ENCODE data around the gene MS4A10.
A peak's percentile ranks its signal among the peaks of the same experiment; 100 is the strongest.
"Not testable (repeated sequence)": the region's sequence is repeated elsewhere in the genome, so short reads cannot be mapped to it uniquely, and the experiment has no call there.

Gene MS4A10

DNA sequence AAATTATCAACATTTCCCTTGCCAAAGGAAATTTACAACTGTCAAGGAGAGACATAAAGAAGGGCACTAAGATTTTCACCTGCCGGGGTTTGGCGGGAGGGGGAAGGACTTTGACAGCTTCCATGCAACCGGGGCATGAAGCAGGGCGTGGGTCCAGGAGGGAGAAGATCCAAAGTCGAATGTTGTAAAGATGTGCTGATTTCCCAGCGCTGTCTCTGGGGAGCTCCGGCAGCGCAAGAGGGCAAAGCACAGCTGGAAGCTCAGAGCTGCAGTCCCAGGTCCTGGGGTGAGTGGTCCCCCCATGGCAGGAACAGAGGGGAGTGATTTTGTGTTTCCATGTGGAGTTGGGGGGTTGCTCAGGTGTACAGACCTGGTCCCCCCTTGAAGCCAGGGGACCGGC, at the start of gene MS4A10:
MS4A10 (plus strand) TSS at position 198 of the 400 bp plus-strand sequence. CDS start 5,003 bp downstream, outside the sequence.
- ATAC-seq: no peak

DNA sequence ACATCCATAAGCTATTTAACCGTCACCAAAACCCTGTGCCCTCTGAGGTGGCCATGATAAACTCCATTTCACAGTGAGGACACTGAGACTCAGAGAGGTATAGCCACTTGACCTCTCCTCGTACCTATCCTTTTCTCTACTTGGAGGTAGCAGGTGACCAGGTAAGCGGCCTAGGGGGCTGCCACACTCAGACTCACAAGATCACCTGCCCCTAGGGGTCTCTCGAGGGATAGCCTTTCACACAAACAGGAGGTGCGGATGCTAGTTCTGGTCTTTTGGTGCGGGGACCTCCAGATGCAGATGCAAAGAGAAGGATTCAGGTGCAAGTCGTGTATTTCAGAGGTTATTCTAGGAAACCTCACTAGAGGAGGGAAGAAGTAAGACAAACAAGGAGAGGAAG, 46.0 kb upstream of the MS4A10 start:
- no peak for ATAC-seq

DNA sequence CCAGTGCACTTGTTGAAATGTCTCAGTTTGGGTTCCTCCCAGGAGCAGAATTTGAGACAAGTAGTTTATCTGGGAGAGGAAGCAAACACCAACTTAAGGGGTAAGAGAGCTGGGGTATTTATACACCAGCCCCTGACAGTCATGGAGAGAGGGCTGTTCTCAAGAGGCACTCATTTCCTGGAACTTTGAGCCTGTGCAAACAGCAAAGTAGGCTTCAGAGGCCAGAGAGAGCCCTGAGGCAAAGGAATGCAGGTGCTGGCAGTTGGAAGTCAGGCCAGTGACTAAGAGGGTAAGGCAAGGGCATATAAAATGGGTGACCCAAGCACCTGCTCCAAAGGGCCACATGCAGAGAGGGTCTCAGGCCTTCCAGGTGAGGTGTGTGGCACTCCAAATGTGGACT, 44.6 kb upstream of the MS4A10 start:
- no peak for ATAC-seq

GRCh38 chr11:60741421-60741820, 43.7 kb upstream of the MS4A10 start:
- no peak for ATAC-seq

- ATAC-seq: no peak
Observed at GRCh38 chr11:60743058-60743457, 42.1 kb upstream of the MS4A10 start.

GRCh38 chr11:60744114-60744513, 41.0 kb upstream of the MS4A10 start:
- ATAC-seq: no peak

DNA sequence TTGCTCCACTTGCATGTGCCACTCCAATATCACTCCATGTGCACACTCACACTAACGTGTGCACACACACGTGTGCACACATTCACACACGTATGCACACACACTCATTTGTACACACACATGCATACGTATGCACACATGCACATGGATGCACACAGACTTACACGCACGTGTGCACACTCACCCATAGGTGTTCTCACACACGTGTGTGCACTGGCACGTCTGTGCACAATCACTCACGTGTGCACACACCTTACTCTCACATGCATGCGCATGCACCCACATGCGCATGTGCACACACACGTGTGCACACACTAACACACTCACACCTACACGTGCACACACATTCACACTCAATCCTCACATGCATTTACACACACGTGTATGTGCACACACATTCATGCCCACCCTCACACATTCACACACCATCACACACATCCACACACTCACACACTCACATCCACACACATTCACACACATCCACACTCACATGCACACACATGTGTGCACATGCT, 37.7 kb upstream of the MS4A10 start:
- ATAC-seq: no peak

DNA sequence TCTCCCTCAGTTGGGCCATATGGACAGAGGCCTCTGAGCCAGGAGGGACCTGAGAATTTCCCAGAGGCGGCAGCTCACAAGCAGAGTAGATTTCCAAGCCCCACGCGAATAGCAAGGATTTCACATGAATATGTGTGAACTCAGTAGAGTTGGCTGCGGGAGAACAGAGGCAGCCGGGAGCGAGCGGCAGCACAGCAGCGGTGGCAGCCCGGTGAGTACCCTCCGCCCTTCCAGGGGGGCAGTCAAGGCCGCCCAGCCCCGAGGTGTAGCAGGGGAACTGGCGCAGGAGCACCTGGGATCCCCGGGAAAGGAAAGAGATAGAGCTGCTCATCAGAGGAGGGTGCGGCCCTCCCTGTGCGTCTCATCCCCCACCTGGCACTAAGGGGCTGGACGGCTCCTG, 36.9 kb upstream of the MS4A10 start:
- no peak for ATAC-seq

DNA sequence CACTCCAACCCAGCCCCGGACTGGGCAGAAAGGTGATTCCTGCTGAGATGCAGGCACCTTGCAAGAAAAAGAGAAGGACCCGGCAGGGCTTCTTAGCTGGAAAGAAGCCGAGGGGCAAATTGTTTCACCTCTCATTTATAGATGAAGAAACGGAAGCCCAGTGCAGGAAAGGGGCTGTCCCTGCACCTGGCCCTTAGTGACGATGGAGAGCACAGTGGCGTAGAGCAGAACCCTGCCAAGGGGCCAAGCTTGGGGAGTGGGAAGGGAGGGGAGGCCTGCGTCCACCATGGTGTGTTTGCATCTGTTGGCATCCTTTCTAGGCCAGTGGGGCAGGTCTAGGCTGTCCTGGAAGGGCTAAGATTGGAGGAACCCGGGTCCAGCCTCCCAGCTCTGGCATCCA, 36.3 kb upstream of the MS4A10 start:
- ATAC-seq: no peak

DNA sequence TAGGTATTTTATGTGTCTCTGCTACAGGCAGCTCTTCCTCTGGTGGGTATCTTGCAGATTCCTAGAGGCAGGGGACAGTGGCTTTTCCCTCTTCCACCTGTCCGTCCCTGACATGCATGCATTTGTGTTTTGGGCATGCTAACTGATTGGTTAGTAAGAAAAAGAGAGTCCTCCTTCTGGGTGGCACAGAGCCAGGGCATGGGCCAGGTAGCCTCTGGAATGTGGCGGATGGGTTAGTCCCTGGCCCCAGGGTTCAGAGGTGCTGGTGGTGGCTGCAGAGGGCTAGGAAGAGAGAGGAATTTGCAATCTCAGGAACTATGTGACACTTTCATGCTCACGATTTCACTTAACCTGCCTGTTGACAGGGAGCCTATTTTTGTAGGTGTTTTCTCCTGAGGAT, 34.2 kb upstream of the MS4A10 start:
- ATAC-seq: no peak

- no peak for ATAC-seq
Observed at GRCh38 chr11:60753309-60753708, 31.8 kb upstream of the MS4A10 start.

- no peak for ATAC-seq
Observed at GRCh38 chr11:60754887-60755286, 30.2 kb upstream of the MS4A10 start.

GRCh38 chr11:60756307-60757032, 28.7 kb upstream of the MS4A10 start, which contains the start of gene MS4A15:
MS4A15 (plus strand) TSS chr11:60756867; CDS start chr11:60763734, 6,867 bp downstream.
- ATAC-seq: no peak

- ATAC-seq: no peak
Observed at GRCh38 chr11:60757231-60757800, 27.8 kb upstream of the MS4A10 start.

- ATAC-seq: not testable (repeated sequence)
Observed at GRCh38 chr11:60758671-60759070, 26.5 kb upstream of the MS4A10 start.

DNA sequence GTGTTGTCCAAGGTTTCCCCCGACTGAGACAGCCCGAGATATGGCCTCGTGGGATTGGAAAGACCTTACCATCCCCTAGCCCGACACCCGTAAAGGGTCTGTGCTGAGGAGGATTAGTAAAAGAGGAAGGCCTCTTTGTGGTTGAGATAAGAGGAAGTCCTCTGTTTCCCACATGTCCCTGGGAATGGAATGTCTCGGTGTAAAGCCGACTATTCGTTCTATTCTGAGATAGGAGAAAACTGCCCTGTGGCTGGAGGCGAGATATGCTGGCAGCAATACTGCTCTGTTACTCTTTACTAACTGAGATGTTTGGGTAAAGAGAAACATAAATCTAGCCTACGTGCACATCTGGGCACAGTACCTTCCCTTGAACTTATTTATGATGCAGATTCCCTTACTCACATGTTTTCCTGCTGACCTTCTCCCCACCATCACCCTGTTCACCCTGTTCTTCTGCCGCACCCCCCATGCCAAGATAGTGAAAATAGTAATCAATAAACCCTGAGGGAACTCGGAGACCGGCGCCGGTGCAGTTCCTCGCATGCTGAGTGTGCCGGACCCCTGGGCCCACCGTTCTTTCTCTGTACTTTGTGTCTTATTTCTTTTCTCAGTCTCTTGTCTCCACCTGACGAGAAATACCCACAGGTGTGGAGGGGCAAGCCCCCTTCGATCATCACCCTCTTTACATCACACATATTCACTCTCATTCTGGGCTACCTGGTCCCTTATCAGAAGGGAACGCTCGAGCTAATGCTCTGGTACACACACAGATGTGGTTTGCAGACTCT, 25.5 kb upstream of the MS4A10 start:
- ATAC-seq: not testable (repeated sequence)

GRCh38 chr11:60761436-60762190, 23.5 kb upstream of the MS4A10 start:
- ATAC-seq: peak in 1 of 2 donors; percentile 17

DNA sequence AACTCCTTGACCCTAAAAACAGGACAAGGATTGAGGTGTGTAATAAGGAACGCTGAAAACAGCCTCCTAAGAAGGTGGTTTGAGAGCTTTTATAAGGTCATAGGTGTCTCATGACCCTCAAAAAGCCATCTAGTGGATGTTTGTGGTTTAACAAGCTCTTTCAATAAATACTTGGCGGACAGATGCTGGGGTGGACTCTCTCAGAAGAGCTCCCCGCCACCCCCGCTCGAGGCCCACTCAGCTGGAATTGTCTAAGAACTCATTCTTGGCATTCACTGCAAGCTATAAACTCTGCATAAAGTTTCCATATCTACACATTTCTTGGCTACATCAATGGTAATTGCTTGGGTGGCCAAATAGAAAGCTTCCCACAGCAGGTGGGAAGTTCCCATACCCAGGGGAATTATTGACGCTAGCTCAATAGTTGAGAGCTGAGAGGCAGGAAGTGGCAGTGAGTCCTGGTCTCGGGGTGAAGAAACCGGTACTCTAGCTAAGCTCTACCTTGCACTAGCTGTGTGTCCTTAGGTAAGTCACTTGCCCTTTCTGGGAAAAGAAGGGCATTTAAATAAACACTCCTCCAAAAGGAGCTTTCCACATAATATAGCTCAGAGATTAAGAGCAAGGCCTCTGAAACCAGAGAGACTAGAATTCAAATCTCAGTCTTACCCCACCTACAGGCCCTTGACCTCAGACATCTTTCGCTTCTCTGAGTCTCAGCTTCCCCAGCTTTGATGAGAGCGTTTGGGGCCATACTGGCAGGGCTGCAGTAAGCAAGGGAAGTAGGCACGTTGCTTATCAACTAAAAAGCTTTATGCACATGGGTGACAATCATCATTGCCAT, 22.1 kb upstream of the MS4A10 start:
- ATAC-seq: peak in 1 of 2 donors; percentile 48

DNA sequence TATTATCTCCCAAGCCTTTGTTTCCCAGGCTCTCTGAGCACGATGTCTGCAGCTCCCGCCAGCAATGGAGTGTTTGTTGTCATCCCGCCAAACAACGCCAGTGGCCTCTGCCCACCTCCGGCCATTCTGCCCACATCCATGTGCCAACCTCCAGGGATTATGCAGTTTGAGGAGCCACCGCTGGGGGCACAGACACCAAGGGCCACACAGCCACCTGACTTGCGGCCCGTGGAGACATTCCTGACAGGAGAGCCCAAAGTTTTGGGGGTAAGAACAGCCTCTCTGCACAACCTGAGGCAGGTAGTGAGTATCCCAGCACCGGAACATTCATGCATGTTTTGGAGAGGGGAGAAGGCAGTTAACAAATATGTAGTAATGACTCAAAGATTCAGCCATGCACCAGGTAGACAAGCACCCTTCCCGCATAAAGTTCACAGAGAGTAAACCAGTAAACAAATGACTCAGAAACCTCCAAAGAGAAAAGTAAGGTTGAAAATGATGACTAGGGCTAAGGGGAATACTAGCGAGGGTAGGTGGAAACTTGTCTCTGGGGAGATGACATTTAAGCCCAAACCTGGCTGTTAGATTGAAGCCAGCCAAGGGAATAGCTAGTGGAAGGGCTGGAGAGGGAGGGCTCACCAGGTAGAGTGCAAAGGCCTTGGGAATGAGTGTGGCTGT, 21.3 kb upstream of the MS4A10 start:
- ATAC-seq: no peak

DNA sequence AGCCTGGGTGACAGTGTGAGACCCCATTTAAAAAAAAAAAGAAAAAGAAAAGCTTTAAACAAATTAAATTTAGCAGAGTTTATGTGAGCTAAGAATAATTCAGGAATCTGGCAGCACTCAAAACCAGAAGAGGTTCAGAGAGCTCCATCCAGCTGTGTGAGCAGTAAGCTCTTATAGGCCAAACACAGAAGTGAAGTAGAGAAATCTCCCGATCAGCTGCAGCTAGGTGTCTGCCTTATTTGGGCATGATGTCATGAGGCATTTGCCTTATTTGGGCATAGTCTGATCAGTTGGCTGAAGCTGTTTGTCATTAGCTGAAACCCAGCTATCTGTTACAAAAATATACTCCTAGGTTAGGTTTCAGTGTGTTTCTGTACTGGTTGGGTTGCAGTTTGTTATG, 20.3 kb upstream of the MS4A10 start:
- no peak for ATAC-seq

- ATAC-seq: no peak
Observed at GRCh38 chr11:60765355-60765754, 19.8 kb upstream of the MS4A10 start.

Data from activated CD4-positive, CD25-positive, alpha-beta regulatory T cell treated with anti-CD3 and anti-CD28 coated beads, Interleukin-2, amount 50 U/mL, for 24 hours (primary cell).